ENCODE measurements around the gene CRYGN. TPM values are rescaled to one million over a fixed set of nuclear protein-coding genes. Genes with fewer than 3 reads are reported as not detected.

Gene CRYGN
- total and polyA plus RNA-seq, 4 donors: under 0.01 to 0.02 TPM; not detected in 2

DNA sequence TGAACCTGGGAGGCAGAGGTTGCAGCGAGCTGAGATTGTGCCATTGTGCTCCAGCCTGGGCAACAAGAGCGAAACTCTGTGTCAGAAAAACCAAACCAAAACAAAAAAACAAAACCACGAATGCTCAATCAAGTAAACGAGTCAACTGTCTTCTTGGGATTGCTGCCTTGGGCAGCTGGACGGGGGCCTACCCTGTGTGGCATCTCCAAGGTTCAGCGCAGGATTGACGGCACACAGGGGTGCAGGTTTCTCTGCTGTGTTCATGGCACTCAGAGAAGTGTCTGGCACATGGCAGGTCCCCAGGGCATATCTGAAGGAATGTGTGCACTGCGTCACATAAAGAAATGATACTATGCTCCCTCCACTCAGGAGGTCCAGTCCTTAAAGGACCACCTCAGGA is 25.2 kb upstream of the CRYGN start:
- Histone ChIP-seq H3K4me3 (ENCODE audit: low read depth in 1 of 3, low read length in 3 of 3) (no peak overlapping the region), H3K9me3 (ENCODE audit: control insufficient read depth in 4 of 4, low read length in 3 of 4) (peaks cover 0 to 8% (median under 1%) of the 10 kb centered on the region in 4 donors), H3K36me3 (ENCODE audit: control insufficient read depth in 4 of 4, insufficient read depth in 3 of 4, low read depth in 1 of 4, low read length in 3 of 4) (peaks cover 7 to 38% (median 26%) of the 10 kb centered on the region in 4 donors), H3K4me1 (ENCODE audit: control insufficient read depth in 4 of 4, insufficient read depth in 4 of 4, low read length in 3 of 4) (peaks cover 0 to 3% (median 1%) of the 10 kb centered on the region in 4 donors), H3K27me3 (ENCODE audit: control insufficient read depth in 4 of 4, insufficient read depth in 4 of 4, low read length in 3 of 4) (no peaks in the 10 kb centered on the region), H3K9ac (ENCODE audit: low read depth in 1 of 2, low read length in 2 of 2) (no peak overlapping the region), H3K27ac (ENCODE audit: low read depth in 1 of 2, low read length in 2 of 2) (no peak overlapping the region)
- DNase-seq (ENCODE audit: low spot score): no peak
- WGBS: 92% methylated on average over 8 of the region's 8 CpGs
- TF ChIP-seq, protein P1, sequence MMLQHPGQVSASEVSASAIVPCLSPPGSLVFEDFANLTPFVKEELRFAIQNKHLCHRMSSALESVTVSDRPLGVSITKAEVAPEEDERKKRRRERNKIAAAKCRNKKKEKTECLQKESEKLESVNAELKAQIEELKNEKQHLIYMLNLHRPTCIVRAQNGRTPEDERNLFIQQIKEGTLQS (IDR thresholded peaks at IDR 0.05): no peak
- no peak for TF ChIP-seq TAF1 (conservative IDR thresholded peaks at IDR 0.05)
- TF ChIP-seq RAD21 (IDR thresholded peaks at IDR 0.05): no peak
- TF ChIP-seq, protein P2, sequence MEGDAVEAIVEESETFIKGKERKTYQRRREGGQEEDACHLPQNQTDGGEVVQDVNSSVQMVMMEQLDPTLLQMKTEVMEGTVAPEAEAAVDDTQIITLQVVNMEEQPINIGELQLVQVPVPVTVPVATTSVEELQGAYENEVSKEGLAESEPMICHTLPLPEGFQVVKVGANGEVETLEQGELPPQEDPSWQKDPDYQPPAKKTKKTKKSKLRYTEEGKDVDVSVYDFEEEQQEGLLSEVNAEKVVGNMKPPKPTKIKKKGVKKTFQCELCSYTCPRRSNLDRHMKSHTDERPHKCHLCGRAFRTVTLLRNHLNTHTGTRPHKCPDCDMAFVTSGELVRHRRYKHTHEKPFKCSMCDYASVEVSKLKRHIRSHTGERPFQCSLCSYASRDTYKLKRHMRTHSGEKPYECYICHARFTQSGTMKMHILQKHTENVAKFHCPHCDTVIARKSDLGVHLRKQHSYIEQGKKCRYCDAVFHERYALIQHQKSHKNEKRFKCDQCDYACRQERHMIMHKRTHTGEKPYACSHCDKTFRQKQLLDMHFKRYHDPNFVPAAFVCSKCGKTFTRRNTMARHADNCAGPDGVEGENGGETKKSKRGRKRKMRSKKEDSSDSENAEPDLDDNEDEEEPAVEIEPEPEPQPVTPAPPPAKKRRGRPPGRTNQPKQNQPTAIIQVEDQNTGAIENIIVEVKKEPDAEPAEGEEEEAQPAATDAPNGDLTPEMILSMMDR (IDR thresholded peaks at IDR 0.05; ENCODE audit: low read depth, low read length, missing input control): no peak
- TF ChIP-seq YY1 (IDR thresholded peaks at IDR 0.05): no peak
- TF ChIP-seq FOXA1 (IDR thresholded peaks at IDR 0.05): no peak
- no peak for TF ChIP-seq HNF4A (conservative IDR thresholded peaks at IDR 0.05)
- TF ChIP-seq, protein P3, sequence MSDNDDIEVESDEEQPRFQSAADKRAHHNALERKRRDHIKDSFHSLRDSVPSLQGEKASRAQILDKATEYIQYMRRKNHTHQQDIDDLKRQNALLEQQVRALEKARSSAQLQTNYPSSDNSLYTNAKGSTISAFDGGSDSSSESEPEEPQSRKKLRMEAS (IDR thresholded peaks at IDR 0.05): no peak
- TF ChIP-seq, protein P4, sequence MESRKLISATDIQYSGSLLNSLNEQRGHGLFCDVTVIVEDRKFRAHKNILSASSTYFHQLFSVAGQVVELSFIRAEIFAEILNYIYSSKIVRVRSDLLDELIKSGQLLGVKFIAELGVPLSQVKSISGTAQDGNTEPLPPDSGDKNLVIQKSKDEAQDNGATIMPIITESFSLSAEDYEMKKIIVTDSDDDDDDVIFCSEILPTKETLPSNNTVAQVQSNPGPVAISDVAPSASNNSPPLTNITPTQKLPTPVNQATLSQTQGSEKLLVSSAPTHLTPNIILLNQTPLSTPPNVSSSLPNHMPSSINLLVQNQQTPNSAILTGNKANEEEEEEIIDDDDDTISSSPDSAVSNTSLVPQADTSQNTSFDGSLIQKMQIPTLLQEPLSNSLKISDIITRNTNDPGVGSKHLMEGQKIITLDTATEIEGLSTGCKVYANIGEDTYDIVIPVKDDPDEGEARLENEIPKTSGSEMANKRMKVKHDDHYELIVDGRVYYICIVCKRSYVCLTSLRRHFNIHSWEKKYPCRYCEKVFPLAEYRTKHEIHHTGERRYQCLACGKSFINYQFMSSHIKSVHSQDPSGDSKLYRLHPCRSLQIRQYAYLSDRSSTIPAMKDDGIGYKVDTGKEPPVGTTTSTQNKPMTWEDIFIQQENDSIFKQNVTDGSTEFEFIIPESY (IDR thresholded peaks at IDR 0.05): no peak
- TF ChIP-seq NR2F2 (IDR thresholded peaks at IDR 0.05): no peak

DNA sequence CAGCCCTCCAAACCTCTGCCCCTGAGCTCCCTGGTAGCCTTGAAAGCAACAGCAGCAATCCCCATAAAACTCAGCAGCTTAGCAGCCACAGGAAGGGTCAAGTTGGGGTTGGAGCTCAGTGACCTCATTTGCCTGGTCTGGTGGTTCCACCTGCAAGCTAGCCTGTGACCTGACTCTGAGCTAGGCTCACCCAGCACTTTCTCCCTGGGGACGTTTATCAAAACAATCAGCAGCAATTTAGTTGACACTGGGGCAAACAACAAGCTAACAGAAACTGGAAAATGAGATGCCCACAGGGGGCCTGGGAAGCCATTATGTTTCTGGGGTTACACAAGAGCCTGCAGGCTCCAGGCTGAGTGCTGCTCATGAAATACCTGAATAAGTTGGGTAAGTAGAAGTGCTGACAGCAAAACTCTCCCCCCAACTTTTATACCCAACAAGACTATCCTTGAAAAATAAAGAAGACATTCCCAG is 22.4 kb upstream of the CRYGN start:
- Histone ChIP-seq H3K9ac (ENCODE audit: low read depth in 1 of 2, low read length in 2 of 2) (no peak overlapping the region), H3K27ac (ENCODE audit: low read depth in 1 of 2, low read length in 2 of 2) (no peak overlapping the region), H3K36me3 (ENCODE audit: control insufficient read depth in 4 of 4, insufficient read depth in 3 of 4, low read depth in 1 of 4, low read length in 3 of 4) (peaks cover 5 to 21% (median 14%) of the 10 kb centered on the region in 4 donors), H3K4me1 (ENCODE audit: control insufficient read depth in 4 of 4, insufficient read depth in 4 of 4, low read length in 3 of 4) (peaks cover 0 to 12% (median 9%) of the 10 kb centered on the region in 4 donors), H3K4me3 (ENCODE audit: low read depth in 1 of 3, low read length in 3 of 3) (no peak overlapping the region), H3K27me3 (ENCODE audit: control insufficient read depth in 4 of 4, insufficient read depth in 4 of 4, low read length in 3 of 4) (no peaks in the 10 kb centered on the region), H3K9me3 (ENCODE audit: control insufficient read depth in 4 of 4, low read length in 3 of 4) (peaks cover 0 to 8% (median under 1%) of the 10 kb centered on the region in 4 donors)
- TF ChIP-seq TAF1 (conservative IDR thresholded peaks at IDR 0.05) (no peak), YY1 (IDR thresholded peaks at IDR 0.05) (no peak), FOXA1 (IDR thresholded peaks at IDR 0.05) (no peak), RAD21 (IDR thresholded peaks at IDR 0.05) (no peak), GABPA (IDR thresholded peaks at IDR 0.05 in 1 of 2, conservative IDR thresholded peaks at IDR 0.05 in 1 of 2) (no peak), FOXA2 (IDR thresholded peaks at IDR 0.05) (no peak), HNF4A (conservative IDR thresholded peaks at IDR 0.05) (no peak)
- TF ChIP-seq, protein P4 (IDR thresholded peaks at IDR 0.05): no peak
- TF ChIP-seq, protein P3 (IDR thresholded peaks at IDR 0.05): no peak
- TF ChIP-seq, protein P1 (IDR thresholded peaks at IDR 0.05): no peak
- TF ChIP-seq, protein P5, sequence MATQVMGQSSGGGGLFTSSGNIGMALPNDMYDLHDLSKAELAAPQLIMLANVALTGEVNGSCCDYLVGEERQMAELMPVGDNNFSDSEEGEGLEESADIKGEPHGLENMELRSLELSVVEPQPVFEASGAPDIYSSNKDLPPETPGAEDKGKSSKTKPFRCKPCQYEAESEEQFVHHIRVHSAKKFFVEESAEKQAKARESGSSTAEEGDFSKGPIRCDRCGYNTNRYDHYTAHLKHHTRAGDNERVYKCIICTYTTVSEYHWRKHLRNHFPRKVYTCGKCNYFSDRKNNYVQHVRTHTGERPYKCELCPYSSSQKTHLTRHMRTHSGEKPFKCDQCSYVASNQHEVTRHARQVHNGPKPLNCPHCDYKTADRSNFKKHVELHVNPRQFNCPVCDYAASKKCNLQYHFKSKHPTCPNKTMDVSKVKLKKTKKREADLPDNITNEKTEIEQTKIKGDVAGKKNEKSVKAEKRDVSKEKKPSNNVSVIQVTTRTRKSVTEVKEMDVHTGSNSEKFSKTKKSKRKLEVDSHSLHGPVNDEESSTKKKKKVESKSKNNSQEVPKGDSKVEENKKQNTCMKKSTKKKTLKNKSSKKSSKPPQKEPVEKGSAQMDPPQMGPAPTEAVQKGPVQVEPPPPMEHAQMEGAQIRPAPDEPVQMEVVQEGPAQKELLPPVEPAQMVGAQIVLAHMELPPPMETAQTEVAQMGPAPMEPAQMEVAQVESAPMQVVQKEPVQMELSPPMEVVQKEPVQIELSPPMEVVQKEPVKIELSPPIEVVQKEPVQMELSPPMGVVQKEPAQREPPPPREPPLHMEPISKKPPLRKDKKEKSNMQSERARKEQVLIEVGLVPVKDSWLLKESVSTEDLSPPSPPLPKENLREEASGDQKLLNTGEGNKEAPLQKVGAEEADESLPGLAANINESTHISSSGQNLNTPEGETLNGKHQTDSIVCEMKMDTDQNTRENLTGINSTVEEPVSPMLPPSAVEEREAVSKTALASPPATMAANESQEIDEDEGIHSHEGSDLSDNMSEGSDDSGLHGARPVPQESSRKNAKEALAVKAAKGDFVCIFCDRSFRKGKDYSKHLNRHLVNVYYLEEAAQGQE (IDR thresholded peaks at IDR 0.05): no peak
- DNase-seq (ENCODE audit: low spot score): no peak
- 73% methylated on average over 1 of the region's 1 CpG for WGBS

Measured in liver (tissue), 9 donors.